Stimulated activated CD4-positive, alpha-beta T cell treated with anti-CD3 and anti-CD28 coated beads, Interleukin-15, amount 100 ng/mL, for 48 hours (primary cell): Measurements from ENCODE around the gene PTMS.

Experiments
- DNase-seq, 2 donors: peaks; one replicate each; pipeline ENCODE4 v3.0.0-alpha.2; 2020; ENCODE audit warnings: low read depth in 2 of 2

The PTMS gene

GRCh38 chr12:6771509-6772330, 5.6 kb downstream of the PTMS start:
- no peak for DNase-seq

GRCh38 chr12:6772331-6772695, 6.2 kb downstream of the PTMS start, which contains the start of gene LAG3:
LAG3 (plus strand) TSS chr12:6772520; CDS start chr12:6772853, 333 bp downstream.
- DNase-seq: peak; percentile 48 to 63

GRCh38 chr12:6772726-6773589, 6.8 kb downstream of the PTMS start:
- DNase-seq: no peak

GRCh38 chr12:6773590-6774351, 7.6 kb downstream of the PTMS start:
- DNase-seq: no peak

GRCh38 chr12:6774499-6775062, 8.4 kb downstream of the PTMS start:
- DNase-seq: no peak

GRCh38 chr12:6775185-6776174, 9.3 kb downstream of the PTMS start:
- no peak for DNase-seq

GRCh38 chr12:6777386-6777785, 11.2 kb downstream of the PTMS start:
- DNase-seq: no peak

GRCh38 chr12:6778217-6778573, 12.0 kb downstream of the PTMS start:
- no peak for DNase-seq

GRCh38 chr12:6778574-6779550, 12.7 kb downstream of the PTMS start:
- DNase-seq: peak; percentile 79 to 90

GRCh38 chr12:6779708-6780432, 13.7 kb downstream of the PTMS start:
- DNase-seq: no peak

GRCh38 chr12:6780573-6780972, 14.4 kb downstream of the PTMS start:
- no peak for DNase-seq

GRCh38 chr12:6782119-6782518, 16.0 kb downstream of the PTMS start:
- no peak for DNase-seq

- DNase-seq: no peak
These were observed 16.8 kb downstream of the PTMS start for GRCh38 chr12:6782850-6783566.

- DNase-seq: no peak
These were observed 17.7 kb downstream of the PTMS start for GRCh38 chr12:6783828-6784227.

- no peak for DNase-seq
These were observed 18.1 kb downstream of the PTMS start for GRCh38 chr12:6784296-6784695.

GRCh38 chr12:6784761-6785160, 18.6 kb downstream of the PTMS start:
- no peak for DNase-seq

GRCh38 chr12:6786416-6787094, 20.4 kb downstream of the PTMS start:
- DNase-seq: no peak
